GM12892 (cell line): Measurements from ENCODE around the gene CLASP1.

Source experiments
- DNase-seq: peaks from one replicate; pipeline ENCODE4 v3.0.0; 2011; ENCODE audit not compliant: insufficient read length
- FAIRE-seq: peaks from 2 replicates; lab custom pipeline; 2011; peaks lifted over from hg19 to GRCh38; lab: Jason Lieb, UNC
- POLR2A ChIP-seq: IDR thresholded peaks from 2 replicates; pipeline ENCODE4 v1.6.1; 2011; ENCODE audit warnings: low read depth, low read length, control low read depth
- POLR2AphosphoS5 ChIP-seq: IDR thresholded peaks from 2 replicates; pipeline ENCODE4 v1.6.1; 2011; ENCODE audit warnings: low read depth, low read length, control low read depth
- TAF1 ChIP-seq: IDR thresholded peaks from 2 replicates; pipeline ENCODE4 v1.6.1; 2011; ENCODE audit warnings: low read depth, mild to moderate bottlenecking, control low read depth, low read length, borderline replicate concordance

The CLASP1 gene

DNA sequence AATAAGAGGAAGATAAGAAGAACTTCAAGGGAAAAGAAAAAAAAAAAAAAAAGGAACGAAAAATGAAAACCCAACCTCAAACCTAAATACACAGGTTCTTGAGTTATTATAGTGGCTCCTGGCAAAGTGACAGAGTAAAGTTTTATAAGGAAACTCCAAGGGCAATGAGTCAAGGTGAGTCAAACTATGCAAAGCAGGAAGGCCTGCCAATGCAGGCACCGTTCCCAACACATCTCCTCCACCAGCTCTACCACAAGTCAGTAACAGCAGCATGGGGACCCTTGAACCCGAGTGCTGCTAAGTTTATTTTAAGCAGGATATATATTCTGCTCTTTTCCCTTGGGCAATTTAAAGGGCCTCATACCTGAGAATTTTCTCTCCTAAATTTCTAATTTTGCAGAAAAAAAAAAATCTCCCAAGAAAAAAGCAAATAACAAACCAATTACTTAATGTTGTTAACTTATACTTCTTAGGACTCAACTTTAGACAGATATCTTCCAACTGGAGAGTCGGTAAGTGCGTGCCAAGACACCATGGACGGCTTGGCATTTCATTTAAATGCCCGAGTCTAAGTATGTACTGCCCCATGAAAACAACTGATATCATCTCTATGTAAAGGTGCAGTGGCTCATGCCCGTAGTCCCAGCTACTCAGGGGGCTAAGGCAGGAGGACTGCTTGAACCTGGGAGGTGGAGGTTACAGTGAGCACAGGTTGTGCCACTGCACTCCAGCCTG lies 288.5 kb downstream of the CLASP1 start:
- FAIRE-seq (no peak), DNase-seq (no peak)
- TF ChIP-seq TAF1 (no peak), POLR2AphosphoS5 (no peak), POLR2A (no peak)

DNA sequence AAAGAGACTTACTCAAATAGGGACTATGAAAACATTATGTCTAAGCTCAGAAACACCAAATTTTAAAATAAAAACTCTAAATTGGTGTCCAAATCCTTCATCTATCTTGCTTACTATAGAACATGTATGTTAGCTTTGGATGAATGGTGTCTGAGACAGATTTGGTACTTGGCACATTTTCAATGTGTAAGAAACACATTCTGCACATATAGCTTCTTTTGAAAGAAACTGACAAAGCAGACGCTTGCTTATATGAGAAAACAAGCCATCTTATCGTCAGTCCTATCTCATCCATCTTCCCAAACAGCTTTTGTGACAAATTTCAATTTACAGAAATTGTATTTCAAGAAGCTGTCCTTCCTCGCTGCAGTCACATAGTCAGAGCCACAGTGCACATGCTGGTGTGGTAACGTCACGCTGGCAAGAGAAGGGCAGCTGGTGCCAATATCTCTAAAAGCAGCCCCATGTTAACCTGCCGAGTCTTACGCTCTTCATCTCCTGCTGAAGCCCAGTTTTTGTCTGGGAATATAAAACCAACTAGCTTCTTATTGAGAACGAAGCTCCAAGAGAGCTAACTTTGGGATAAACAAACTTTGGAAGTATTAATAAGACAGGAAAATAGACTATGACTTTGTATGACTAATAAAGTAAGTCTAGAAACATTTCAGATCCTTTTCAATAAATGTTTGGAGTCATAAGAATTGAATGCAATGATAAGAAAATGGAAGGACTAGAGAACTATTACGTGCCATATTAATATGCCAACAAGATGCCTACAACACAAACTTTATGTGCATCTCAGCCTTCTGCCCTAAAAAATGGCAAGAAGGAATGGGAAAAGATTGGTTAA lies 289.3 kb downstream of the CLASP1 start:
- FAIRE-seq, result no peak
- no peak for DNase-seq
- no peak for TF ChIP-seq POLR2AphosphoS5
- no peak for TF ChIP-seq TAF1
- TF ChIP-seq POLR2A, result no peak

- no peak for TF ChIP-seq POLR2A
- no peak for TF ChIP-seq TAF1
- TF ChIP-seq POLR2AphosphoS5, result no peak
- FAIRE-seq (no peak), DNase-seq (no peak)
Observed at GRCh38 chr2:121359170-121359569, 290.1 kb downstream of the CLASP1 start.

DNA sequence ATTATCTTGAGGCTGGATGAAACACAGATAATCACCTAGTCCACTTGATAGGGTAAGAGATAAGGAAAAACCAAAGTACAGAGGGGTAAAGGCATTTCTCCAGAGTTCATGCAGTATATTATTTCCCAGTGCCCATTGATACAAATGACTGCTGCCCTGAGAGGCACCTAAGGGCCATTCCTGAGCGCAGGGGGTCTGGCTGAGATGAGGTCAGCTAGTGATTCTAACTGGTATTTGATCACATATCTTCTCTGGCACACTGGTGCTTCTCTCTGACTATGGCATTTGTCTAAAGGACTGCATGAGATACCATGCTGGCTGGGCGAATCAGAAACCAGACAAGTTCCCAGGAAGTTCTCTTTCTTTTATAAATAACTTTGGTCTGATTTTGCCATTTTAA lies 291.0 kb downstream of the CLASP1 start:
- TF ChIP-seq POLR2AphosphoS5, result no peak
- TF ChIP-seq TAF1, result no peak
- no peak for TF ChIP-seq POLR2A
- DNase-seq, result no peak
- no peak for FAIRE-seq

DNA sequence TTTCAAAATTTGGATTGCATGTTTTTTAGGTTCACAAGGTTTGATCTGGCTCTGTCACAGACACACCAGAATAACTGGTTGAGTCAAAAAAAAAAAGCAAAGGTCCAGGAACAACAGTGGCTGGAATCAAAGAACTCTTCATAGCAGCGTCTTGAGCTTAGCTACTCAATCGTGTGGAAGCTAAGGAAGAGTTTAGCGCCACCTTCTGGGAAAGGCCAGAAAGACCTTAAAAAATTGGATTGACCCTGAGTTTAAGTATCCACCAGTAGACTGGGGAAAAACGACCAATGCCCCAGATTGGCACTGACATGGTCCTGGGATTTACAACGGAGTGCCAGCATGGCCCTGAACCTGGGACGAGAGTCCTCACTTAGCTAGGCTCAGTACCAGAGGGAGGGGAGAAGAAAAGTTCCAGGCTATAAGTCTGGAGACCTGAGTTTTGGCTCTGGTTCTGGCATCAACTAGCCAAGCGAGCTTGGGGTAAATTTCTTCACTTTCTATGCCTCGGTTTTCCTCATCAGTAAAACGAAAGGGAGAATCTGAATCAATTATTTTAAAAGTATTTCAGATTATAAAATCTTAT lies 293.1 kb downstream of the CLASP1 start:
- no peak for DNase-seq
- TF ChIP-seq POLR2AphosphoS5 (no peak), POLR2A (no peak), TAF1 (no peak)
- no peak for FAIRE-seq

DNA sequence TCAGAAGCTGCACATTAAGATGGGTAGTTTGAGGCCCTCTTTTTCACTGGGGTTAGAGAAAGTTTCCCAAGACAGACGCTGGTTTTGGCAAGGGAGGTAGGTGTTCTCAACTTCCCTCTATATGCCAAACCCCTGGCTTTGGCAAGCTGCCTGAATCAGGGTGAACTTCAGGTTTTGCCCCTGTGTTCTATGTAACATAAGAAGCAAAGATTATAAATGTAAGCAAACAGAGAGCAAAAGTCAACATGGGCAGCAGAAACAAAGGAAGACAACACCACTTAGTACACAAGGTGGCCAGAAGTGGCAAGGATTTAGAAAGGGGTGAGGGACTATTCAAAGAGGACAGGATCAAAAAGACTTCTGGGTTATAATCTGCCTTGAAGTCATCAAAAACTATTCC lies 293.8 kb downstream of the CLASP1 start:
- FAIRE-seq (no peak), DNase-seq (no peak)
- TF ChIP-seq TAF1, result no peak
- TF ChIP-seq POLR2AphosphoS5, result no peak
- no peak for TF ChIP-seq POLR2A

- no peak for TF ChIP-seq POLR2AphosphoS5
- TF ChIP-seq POLR2A, result no peak
- no peak for TF ChIP-seq TAF1
- FAIRE-seq (no peak), DNase-seq (no peak)
Observed at GRCh38 chr2:121351521-121352318, 297.5 kb downstream of the CLASP1 start.

- DNase-seq, result no peak
- TF ChIP-seq POLR2A (no peak), POLR2AphosphoS5 (no peak), TAF1 (no peak)
- FAIRE-seq, result no peak
Observed at GRCh38 chr2:121350890-121351289, 298.4 kb downstream of the CLASP1 start.

- TF ChIP-seq POLR2A (no peak), TAF1 (no peak), POLR2AphosphoS5 (no peak)
- DNase-seq, result no peak
- FAIRE-seq, result no peak
Observed at GRCh38 chr2:121350402-121350775, 298.9 kb downstream of the CLASP1 start.

DNA sequence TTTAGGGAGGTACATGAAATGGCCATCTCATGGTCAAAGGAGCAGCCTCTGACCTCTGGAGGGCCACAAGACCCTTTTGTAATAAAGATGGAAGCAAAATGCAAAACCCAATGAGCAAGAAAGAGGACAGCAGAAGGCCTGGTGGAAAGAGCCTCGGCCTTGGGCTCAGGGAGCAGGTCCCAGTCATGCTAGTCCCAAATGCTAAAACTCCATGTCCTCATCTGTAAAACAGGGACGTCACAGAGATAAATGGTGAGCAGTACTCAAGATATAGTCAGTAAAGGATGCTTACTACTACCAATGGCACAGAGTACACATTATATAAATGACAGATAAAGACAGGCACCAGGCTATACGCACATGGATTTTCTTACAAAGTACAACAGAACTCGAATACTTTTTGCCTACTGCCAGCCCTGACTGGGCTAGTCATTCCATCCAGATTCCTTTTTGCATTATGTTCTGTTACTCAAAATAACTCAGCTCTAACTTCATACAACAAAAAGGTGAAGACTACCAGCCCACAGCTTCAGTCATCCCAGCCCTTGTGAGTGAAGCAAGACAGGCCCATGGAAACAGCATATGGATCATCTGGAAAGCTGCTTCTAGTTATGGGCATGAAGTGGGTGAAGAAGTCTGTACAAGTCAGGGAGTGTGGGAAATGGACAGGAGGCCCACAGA lies 299.4 kb downstream of the CLASP1 start:
- TF ChIP-seq POLR2AphosphoS5 (no peak), TAF1 (no peak), POLR2A (no peak)
- FAIRE-seq, result no peak
- no peak for DNase-seq

GRCh38 chr2:121348128-121348740 lies 301.0 kb downstream of the CLASP1 start:
- DNase-seq, result no peak
- TF ChIP-seq POLR2A (no peak), POLR2AphosphoS5 (no peak), TAF1 (no peak)

More at GRCh38 chr2:121348128-121348740, 301.0 kb downstream of the CLASP1 start:
- no peak for FAIRE-seq
